CD4-positive, alpha-beta T cell (primary cell): ENCODE data around the gene IL10RA. TPM values are rescaled to one million over a fixed set of nuclear protein-coding genes. Genes with fewer than 3 reads are reported as not detected.
"Not testable (repeated sequence)": the region's sequence is repeated elsewhere in the genome, so short reads cannot be mapped to it uniquely, and the experiment has no call there.

ENCODE experiments used
- ATAC-seq: fragments of 200-7000 bp; cut with Tn5 transposase; one replicate; pipeline ENCODE4 v1.10.0; 2022; ENCODE audit warnings: mild to moderate bottlenecking; ENCODE audit not compliant: poor library complexity
- CTCF ChIA-PET: fragments of 350-600 bp; sonication (Branson Sonifier 250); formaldehyde crosslinking; loops from one replicate; lab custom pipeline; 2021; ENCODE audit warnings: antibody characterized with exemption, inconsistent platforms; lab: Charles Lee
- POLR2A ChIA-PET: fragments of 350-600 bp; sonication (Branson Sonifier 250); formaldehyde crosslinking; loops from one replicate; lab custom pipeline; 2021; ENCODE audit warnings: antibody characterized with exemption, inconsistent platforms; lab: Charles Lee
- DNase-seq, 14 experiments: peaks; one replicate each; pipeline ENCODE4 v3.0.0-alpha.2; 2013 to 2020; ENCODE audit warnings: mixed read lengths in 2 of 14
- H3K27ac ChIP-seq, 2 donors: one replicate each; pipeline versions ENCODE4 v1.5.1 to v1.7.0; 2013; ENCODE audit warnings: low read length in 2 of 2, low read depth in 1 of 2, mild to moderate bottlenecking in 1 of 2
- H3K27me3 ChIP-seq, 2 experiments: 1 replicate in 1 of 2; 2 replicates in 1 of 2; pipeline versions ENCODE4 v1.6.1 to v1.7.0; 2013; ENCODE audit warnings: low read length in 2 of 2, control low read depth in 1 of 2, mild to moderate bottlenecking in 1 of 2, moderate library complexity in 1 of 2; ENCODE audit not compliant: insufficient read depth in 2 of 2, control insufficient read depth in 1 of 2
- H3K36me3 ChIP-seq: one replicate; pipeline ENCODE4 v1.6.1; 2013; ENCODE audit warnings: low read length, control low read depth; ENCODE audit not compliant: insufficient read depth
- H3K4me1 ChIP-seq: one replicate; pipeline ENCODE4 v1.6.1; 2013; ENCODE audit warnings: low read length, control low read depth; ENCODE audit not compliant: insufficient read depth
- H3K4me3 ChIP-seq: one replicate; pipeline ENCODE4 v1.5.1; 2013; ENCODE audit warnings: mild to moderate bottlenecking, low read length, moderate library complexity
- H3K9me3 ChIP-seq, 2 experiments: 1 replicate in 1 of 2; 2 replicates in 1 of 2; pipeline versions ENCODE4 v1.6.1 to v1.7.0; 2013; ENCODE audit warnings: low read length in 2 of 2, mild to moderate bottlenecking in 2 of 2, control low read depth in 1 of 2, moderate library complexity in 1 of 2; ENCODE audit not compliant: control insufficient read depth in 1 of 2, insufficient read depth in 1 of 2
- H3K27ac Mint-ChIP-seq: one replicate; pipeline ENCODE4 v1.8.0; 2020; ENCODE audit warnings: mixed read lengths
- H3K27me3 Mint-ChIP-seq: one replicate; pipeline ENCODE4 v1.8.0; 2021; ENCODE audit warnings: mixed read lengths
- H3K36me3 Mint-ChIP-seq: one replicate; pipeline ENCODE4 v1.8.0; 2021; ENCODE audit warnings: low read depth, mixed read lengths
- H3K4me1 Mint-ChIP-seq: one replicate; pipeline ENCODE4 v1.8.0; 2021; ENCODE audit warnings: low read depth, mixed read lengths
- H3K4me3 Mint-ChIP-seq: one replicate; pipeline ENCODE4 v1.8.0; 2020; ENCODE audit warnings: mild to moderate bottlenecking, mixed read lengths
- H3K9me3 Mint-ChIP-seq: one replicate; pipeline ENCODE4 v1.8.0; 2020; ENCODE audit warnings: mixed read lengths
- CTCF ChIP-seq: fragments of 200-600 bp; IDR thresholded peaks from one replicate; pipeline ENCODE4 v1.8.0; 2022; ENCODE audit warnings: antibody characterized with exemption, mild to moderate bottlenecking
- intact Hi-C, 2 experiments: fragments of 100-400 bp; cut with DNase I in 1 of 2; cut with micrococcal nuclease in 1 of 2; formaldehyde crosslinking; loops; one replicate each; pipeline versions ENCODE4 v1.15.1 to v1.9.0; 2023 to 2025; cut with DNase I, micrococcal nuclease
- total RNA-seq, 174 experiments: library from RNA in 2 of 174; stranded (reverse) in 2 of 174; gene quantifications; one replicate each; pipeline ENCODE4 v1.2.3 and lab custom pipeline; 2021 to 2026

The IL10RA gene
- total RNA-seq, 2 experiments from 2014 or later: 193 to 203 TPM

- Histone ChIP-seq H3K9me3 (no peaks in the 10 kb centered on the region), H3K27ac (no peak overlapping the region), H3K36me3 (no peaks in the 10 kb centered on the region), H3K27me3 (no peaks in the 10 kb centered on the region), H3K4me1 (peaks cover 51% of the 10 kb centered on the region), H3K4me3 (no peak overlapping the region)
- Mint-ChIP-seq H3K36me3 (no peaks in the 10 kb centered on the region), H3K4me3 (no peak overlapping the region), H3K27me3 (no peaks in the 10 kb centered on the region), H3K9me3 (no peaks in the 10 kb centered on the region), H3K27ac (peak overlapping the region; percentile 2), H3K4me1 (peaks cover 53% of the 10 kb centered on the region)
- TF ChIP-seq CTCF: no peak
- intact Hi-C loops: loop anchor here in 1 of 2 experiments (5.0 kb wide), 1 partner anchor 518 kb away; no protein-coding TSS in a partner anchor
- POLR2A ChIA-PET: interaction anchor here (2.5 to 4.7 kb wide), 3 partner anchors 13 to 107 kb away, joined by 6 to 30 read pairs (median 22); partner anchors contain the start of gene IL10RA
- DNase-seq: peak in 3 of 14 experiments; percentile 6 to 52 (median 45)
- CTCF ChIA-PET: interaction anchor here (0.7 to 6.1 kb wide), 5 partner anchors 42 to 137 kb away, joined by 3 to 78 read pairs (median 26); no protein-coding TSS in a partner anchor
- no peak for ATAC-seq
Measured at GRCh38 chr11:117945047-117945810, 41.0 kb upstream of the IL10RA start.

- intact Hi-C loops: loop anchor here in 1 of 2 experiments (5.0 kb wide), 1 partner anchor 519 kb away; no protein-coding TSS in a partner anchor
- ChIA-PET POLR2A (interaction anchor here (0.6 to 4.7 kb wide), 11 partner anchors 14 to 449 kb away, joined by 3 to 30 read pairs (median 5); partner anchors contain the start of gene IL10RA), CTCF (interaction anchor here (0.6 to 6.1 kb wide), 40 partner anchors 8 to 138 kb away, joined by 3 to 78 read pairs (median 5); partner anchors contain the start of genes FXYD6 and IL10RA)
- H3K9me3 Mint-ChIP-seq: no peaks in the 10 kb centered on the region
- H3K4me1 ChIP-seq: peaks cover 62% of the 10 kb centered on the region
- no peaks in the 10 kb centered on the region for H3K36me3 Mint-ChIP-seq
- H3K27ac ChIP-seq: no peak overlapping the region
- ATAC-seq (no peak), DNase-seq (peak in 1 of 14 experiments; percentile 25)
- H3K27ac Mint-ChIP-seq: peak overlapping the region; percentile 86
- H3K9me3 ChIP-seq: no peaks in the 10 kb centered on the region
- H3K27me3 Mint-ChIP-seq: no peaks in the 10 kb centered on the region
- no peak overlapping the region for H3K4me3 ChIP-seq
- peaks cover 64% of the 10 kb centered on the region for H3K4me1 Mint-ChIP-seq
- H3K36me3 ChIP-seq: no peaks in the 10 kb centered on the region
- H3K27me3 ChIP-seq: no peaks in the 10 kb centered on the region
- H3K4me3 Mint-ChIP-seq: no peak overlapping the region
- TF ChIP-seq CTCF: no peak
Measured at GRCh38 chr11:117946156-117946841, 39.9 kb upstream of the IL10RA start.

GRCh38 chr11:117946842-117947526 is 39.2 kb upstream of the IL10RA start:
- Histone ChIP-seq H3K4me1 (peaks cover 69% of the 10 kb centered on the region), H3K27me3 (no peaks in the 10 kb centered on the region), H3K36me3 (no peaks in the 10 kb centered on the region), H3K4me3 (no peak overlapping the region), H3K27ac (no peak overlapping the region), H3K9me3 (no peaks in the 10 kb centered on the region)
- intact Hi-C loops: loop anchor here (1.0 to 5.0 kb wide), 6 partner anchors 103 to 520 kb away; no protein-coding TSS in a partner anchor
- DNase-seq: peak; percentile 66 to 90 (median 79)
- POLR2A ChIA-PET: interaction anchor here (0.6 to 4.7 kb wide), 12 partner anchors 15 to 449 kb away, joined by 3 to 30 read pairs (median 4); partner anchors contain the start of gene IL10RA
- Mint-ChIP-seq H3K4me3 (peak overlapping the region; percentile 67), H3K9me3 (no peaks in the 10 kb centered on the region), H3K36me3 (no peaks in the 10 kb centered on the region), H3K4me1 (peaks cover 71% of the 10 kb centered on the region), H3K27ac (peak overlapping the region; percentile 86), H3K27me3 (no peaks in the 10 kb centered on the region)
- no peak for ATAC-seq
- peak; percentile 88 for TF ChIP-seq CTCF
- CTCF ChIA-PET: interaction anchor here (0.6 to 6.1 kb wide), 41 partner anchors 8 to 139 kb away, joined by 3 to 78 read pairs (median 5); partner anchors contain the start of genes FXYD6 and IL10RA

GRCh38 chr11:117947751-117948150 is 38.4 kb upstream of the IL10RA start:
- not testable (repeated sequence) for H3K27me3 Mint-ChIP-seq, H3K9me3 ChIP-seq, H3K27ac ChIP-seq, H3K4me3 ChIP-seq, H3K36me3 ChIP-seq, H3K9me3 Mint-ChIP-seq, ATAC-seq, H3K4me3 Mint-ChIP-seq, H3K36me3 Mint-ChIP-seq, H3K27me3 ChIP-seq
- peak overlapping the region; percentile 86 for H3K27ac Mint-ChIP-seq
- ChIA-PET CTCF (interaction anchor here (0.6 to 6.1 kb wide), 18 partner anchors 10 to 140 kb away, joined by 3 to 78 read pairs (median 6); partner anchors contain the start of gene IL10RA), POLR2A (interaction anchor here (1.3 to 4.7 kb wide), 5 partner anchors 30 to 140 kb away, joined by 3 to 30 read pairs (median 13); partner anchors contain the start of gene IL10RA)
- peaks cover 78% of the 10 kb centered on the region for H3K4me1 Mint-ChIP-seq
- DNase-seq: peak in 1 of 14 experiments; percentile 11
- peaks cover 77% of the 10 kb centered on the region for H3K4me1 ChIP-seq
- intact Hi-C loops: loop anchor here (1.0 to 5.0 kb wide), 6 partner anchors 103 to 520 kb away; no protein-coding TSS in a partner anchor
